ENCODE data around the gene FYB1. TPM values are rescaled to one million over a fixed set of nuclear protein-coding genes. Genes with fewer than 3 reads are reported as not detected.

FYB1 gene
- total RNA-seq, 4 donors from 2014 or later = 1.8 to 16.5 (median 4.8) TPM

GRCh38 chr5:39137819-39138451 lies 81.4 kb downstream of the FYB1 start:
- Histone ChIP-seq H3K4me3 (no peak overlapping the region), H3K27me3 (no peaks in the 10 kb centered on the region), H3K27ac (no peak overlapping the region), H3K9me3 (no peaks in the 10 kb centered on the region), H3K4me1 (no peaks in the 10 kb centered on the region), H3K36me3 (no peaks in the 10 kb centered on the region)
- intact Hi-C loops (cut with DNase I; ENCODE audit: low total_unique reads) = no loop called here
- DNase-seq = no peak
- no peak for TF ChIP-seq POLR2A (IDR thresholded peaks at IDR 0.05)
- TF ChIP-seq CTCF (IDR thresholded peaks at IDR 0.05) = no peak

- DNase-seq = no peak
- no peak overlapping the region for H3K4me3 ChIP-seq
- intact Hi-C loops (cut with DNase I; ENCODE audit: low total_unique reads) = no loop called here
- H3K27ac ChIP-seq = no peak overlapping the region
- no peaks in the 10 kb centered on the region for H3K4me1 ChIP-seq
- H3K9me3 ChIP-seq = no peaks in the 10 kb centered on the region
- no peaks in the 10 kb centered on the region for H3K36me3 ChIP-seq
- TF ChIP-seq CTCF (IDR thresholded peaks at IDR 0.05) (no peak), POLR2A (IDR thresholded peaks at IDR 0.05) (no peak)
- no peaks in the 10 kb centered on the region for H3K27me3 ChIP-seq
Observed at GRCh38 chr5:39137391-39137790, 82.0 kb downstream of the FYB1 start.

- DNase-seq = no peak
- H3K27ac ChIP-seq = no peak overlapping the region
- H3K9me3 ChIP-seq = no peaks in the 10 kb centered on the region
- no peaks in the 10 kb centered on the region for H3K36me3 ChIP-seq
- TF ChIP-seq POLR2A (IDR thresholded peaks at IDR 0.05) (no peak), CTCF (IDR thresholded peaks at IDR 0.05) (no peak)
- H3K4me1 ChIP-seq = no peaks in the 10 kb centered on the region
- intact Hi-C loops (cut with DNase I; ENCODE audit: low total_unique reads) = no loop called here
- H3K27me3 ChIP-seq = no peaks in the 10 kb centered on the region
- no peak overlapping the region for H3K4me3 ChIP-seq
Observed at GRCh38 chr5:39132792-39133191, 86.6 kb downstream of the FYB1 start.

- intact Hi-C loops (cut with DNase I; ENCODE audit: low total_unique reads) = no loop called here
- Histone ChIP-seq H3K4me1 (no peaks in the 10 kb centered on the region), H3K36me3 (no peaks in the 10 kb centered on the region), H3K27ac (no peak overlapping the region), H3K9me3 (no peaks in the 10 kb centered on the region), H3K4me3 (no peak overlapping the region), H3K27me3 (no peaks in the 10 kb centered on the region)
- no peak for DNase-seq
- TF ChIP-seq CTCF (IDR thresholded peaks at IDR 0.05) (no peak), POLR2A (IDR thresholded peaks at IDR 0.05) (no peak)
Observed at GRCh38 chr5:39132128-39132447, 87.3 kb downstream of the FYB1 start.

- no peaks in the 10 kb centered on the region for H3K27me3 ChIP-seq
- H3K36me3 ChIP-seq = no peaks in the 10 kb centered on the region
- no peak overlapping the region for H3K27ac ChIP-seq
- no peak overlapping the region for H3K4me3 ChIP-seq
- TF ChIP-seq POLR2A (IDR thresholded peaks at IDR 0.05) (no peak), CTCF (IDR thresholded peaks at IDR 0.05) (no peak)
- intact Hi-C loops (cut with DNase I; ENCODE audit: low total_unique reads) = no loop called here
- no peaks in the 10 kb centered on the region for H3K4me1 ChIP-seq
- no peak for DNase-seq
- H3K9me3 ChIP-seq = no peaks in the 10 kb centered on the region
Observed at GRCh38 chr5:39131210-39132127, 87.9 kb downstream of the FYB1 start.
